Endodermal cell (in vitro differentiated cells): Measurements from ENCODE around the gene HMOX2. TPM values are rescaled to one million over a fixed set of nuclear protein-coding genes. Genes with fewer than 3 reads are reported as not detected.

Source experiments
- DNase-seq: peaks from one replicate; pipeline ENCODE4 v3.0.0-alpha.2; 2017
- H3K27ac ChIP-seq: 2 replicates; pipeline ENCODE4 v1.5.1; 2013; ENCODE audit warnings: mild to moderate bottlenecking, low read depth, low read length, moderate library complexity
- H3K27me3 ChIP-seq: 2 replicates; pipeline ENCODE4 v1.6.1; 2013; ENCODE audit warnings: mild to moderate bottlenecking, low read length, moderate library complexity; ENCODE audit not compliant: insufficient read depth, control insufficient read depth, poor library complexity, severe bottlenecking
- H3K36me3 ChIP-seq: 2 replicates; pipeline ENCODE4 v1.7.0; 2013; ENCODE audit warnings: mild to moderate bottlenecking, low read length, moderate library complexity; ENCODE audit not compliant: control insufficient read depth, insufficient read depth
- H3K4me1 ChIP-seq: one replicate; pipeline ENCODE4 v1.7.0; 2013; ENCODE audit warnings: low read length; ENCODE audit not compliant: control insufficient read depth, insufficient read depth
- H3K4me3 ChIP-seq: 2 replicates; pipeline ENCODE4 v1.5.1; 2013; ENCODE audit warnings: mild to moderate bottlenecking, low read length, moderate library complexity
- H3K9ac ChIP-seq: 2 replicates; pipeline ENCODE4 v1.6.1; 2013; ENCODE audit warnings: mild to moderate bottlenecking, low read length, moderate library complexity; ENCODE audit not compliant: poor library complexity, severe bottlenecking; ENCODE audit errors: extremely low read depth
- H3K9me3 ChIP-seq: 2 replicates; pipeline ENCODE4 v1.6.1; 2013; ENCODE audit warnings: mild to moderate bottlenecking, low read length, moderate library complexity; ENCODE audit not compliant: control insufficient read depth
- H3K27ac Mint-ChIP-seq: 2 replicates; pipeline ENCODE4 v1.8.0; 2020; ENCODE audit warnings: mixed read lengths
- H3K27me3 Mint-ChIP-seq: 2 replicates; pipeline ENCODE4 v1.8.0; 2021; ENCODE audit warnings: mild to moderate bottlenecking, mixed read lengths; ENCODE audit not compliant: insufficient read depth
- H3K36me3 Mint-ChIP-seq: 2 replicates; pipeline ENCODE4 v1.8.0; 2020; ENCODE audit warnings: low read depth, mixed read lengths
- H3K4me1 Mint-ChIP-seq: 2 replicates; pipeline ENCODE4 v1.8.0; 2020; ENCODE audit warnings: mixed read lengths
- H3K4me3 Mint-ChIP-seq: 2 replicates; pipeline ENCODE4 v1.8.0; 2020; ENCODE audit warnings: mild to moderate bottlenecking, moderate library complexity, mixed read lengths
- H3K9me3 Mint-ChIP-seq: 2 replicates; pipeline ENCODE4 v1.8.0; 2020; ENCODE audit warnings: mild to moderate bottlenecking, mixed read lengths
- WGBS, 2 experiments: methylation state at CpG; one replicate each; pipeline versions ENCODE4 v1.1.5 to v1.1.7; 2013; ENCODE audit warnings: missing lambda C conversion rate in 2 of 2, mixed read lengths in 1 of 2; ENCODE audit not compliant: insufficient coverage in 1 of 2, insufficient read length in 1 of 2; 5-methylcytosine and 5-hydroxymethylcytosine counted together
- total RNA-seq, 2 donors: library from RNA; stranded (reverse); fragmentation: NEBNext Ultra II Directional in 1 of 2; extraction: Animal tissue kit (Norgen Biotek cat#: 25700) in 1 of 2; gene quantifications; 2 replicates in 1 of 2; 3 replicates in 1 of 2; pipeline ENCODE4 v1.2.1, GENCODE V29; 2021
- TF ChIP-seq, protein P1 (sequence below): fragments of 200-600 bp; sonication (generic); conservative IDR thresholded peaks from 2 replicates; pipeline ENCODE4 v1.5.0; 2021; ENCODE audit warnings: antibody characterized with exemption, mild to moderate bottlenecking

HMOX2 gene
- total RNA-seq, 2 donors from 2014 or later: 26.3 to 27.7 TPM

DNA sequence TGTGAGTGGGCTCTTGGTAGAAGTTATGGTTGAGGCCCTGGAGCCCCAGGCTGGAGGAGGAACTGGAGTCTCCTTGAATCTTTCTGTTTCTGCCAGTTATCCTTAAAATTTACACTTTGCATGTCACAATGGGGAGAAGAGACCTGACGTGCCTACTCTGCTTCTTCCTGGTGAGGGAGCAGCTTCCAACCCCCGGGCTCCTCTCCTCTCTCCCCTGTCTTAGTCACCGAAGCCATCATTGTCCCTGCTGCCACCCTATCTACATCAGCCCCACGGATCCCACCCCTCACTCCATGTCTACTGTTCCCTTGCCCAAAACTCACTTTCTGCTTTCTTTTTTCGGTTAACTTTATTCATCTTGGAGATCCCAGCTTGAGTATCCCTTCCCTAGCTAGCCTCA is 32.9 kb upstream of the HMOX2 start:
- Mint-ChIP-seq H3K4me1 (no peaks in the 10 kb centered on the region), H3K27ac (peak overlapping the region; percentile 26), H3K4me3 (no peak overlapping the region), H3K9me3 (no peaks in the 10 kb centered on the region), H3K36me3 (peaks cover 77% of the 10 kb centered on the region), H3K27me3 (no peaks in the 10 kb centered on the region)
- peaks cover 80% of the 10 kb centered on the region for H3K36me3 ChIP-seq
- no peak overlapping the region for H3K4me3 ChIP-seq
- WGBS, 2 experiments: 69 to 74% methylated on average over 4 to 5 of the region's 5 CpGs
- no peak overlapping the region for H3K27ac ChIP-seq
- H3K27me3 ChIP-seq: no peaks in the 10 kb centered on the region
- H3K9me3 ChIP-seq: no peaks in the 10 kb centered on the region
- no peak overlapping the region for H3K9ac ChIP-seq
- TF ChIP-seq, protein P1, sequence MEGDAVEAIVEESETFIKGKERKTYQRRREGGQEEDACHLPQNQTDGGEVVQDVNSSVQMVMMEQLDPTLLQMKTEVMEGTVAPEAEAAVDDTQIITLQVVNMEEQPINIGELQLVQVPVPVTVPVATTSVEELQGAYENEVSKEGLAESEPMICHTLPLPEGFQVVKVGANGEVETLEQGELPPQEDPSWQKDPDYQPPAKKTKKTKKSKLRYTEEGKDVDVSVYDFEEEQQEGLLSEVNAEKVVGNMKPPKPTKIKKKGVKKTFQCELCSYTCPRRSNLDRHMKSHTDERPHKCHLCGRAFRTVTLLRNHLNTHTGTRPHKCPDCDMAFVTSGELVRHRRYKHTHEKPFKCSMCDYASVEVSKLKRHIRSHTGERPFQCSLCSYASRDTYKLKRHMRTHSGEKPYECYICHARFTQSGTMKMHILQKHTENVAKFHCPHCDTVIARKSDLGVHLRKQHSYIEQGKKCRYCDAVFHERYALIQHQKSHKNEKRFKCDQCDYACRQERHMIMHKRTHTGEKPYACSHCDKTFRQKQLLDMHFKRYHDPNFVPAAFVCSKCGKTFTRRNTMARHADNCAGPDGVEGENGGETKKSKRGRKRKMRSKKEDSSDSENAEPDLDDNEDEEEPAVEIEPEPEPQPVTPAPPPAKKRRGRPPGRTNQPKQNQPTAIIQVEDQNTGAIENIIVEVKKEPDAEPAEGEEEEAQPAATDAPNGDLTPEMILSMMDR: no peak
- no peaks in the 10 kb centered on the region for H3K4me1 ChIP-seq
- no peak for DNase-seq

DNA sequence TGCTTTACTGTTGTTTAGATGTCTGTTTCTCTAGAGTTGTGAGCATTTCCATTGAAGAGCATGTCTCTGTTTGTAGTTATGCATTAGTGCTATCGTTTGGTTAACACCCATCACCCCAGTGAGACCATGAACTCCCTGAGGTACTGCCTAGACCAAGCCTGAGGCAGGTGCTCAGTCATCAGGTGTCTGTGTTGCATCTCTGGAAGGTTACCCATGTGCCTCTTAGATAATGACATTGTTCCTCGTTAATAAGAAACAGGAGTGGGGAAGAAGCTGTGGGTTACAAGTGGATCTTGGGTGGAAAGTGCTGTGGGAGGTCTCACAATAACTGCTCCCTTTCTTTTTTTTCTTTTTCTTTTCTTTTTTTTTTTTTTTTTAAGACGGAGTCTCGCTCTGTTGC is 32.2 kb upstream of the HMOX2 start:
- Histone ChIP-seq H3K9me3 (no peaks in the 10 kb centered on the region), H3K9ac (no peak overlapping the region), H3K4me3 (no peak overlapping the region), H3K27ac (no peak overlapping the region), H3K36me3 (peaks cover 78% of the 10 kb centered on the region), H3K4me1 (no peaks in the 10 kb centered on the region), H3K27me3 (no peaks in the 10 kb centered on the region)
- Mint-ChIP-seq H3K4me1 (no peaks in the 10 kb centered on the region), H3K4me3 (no peak overlapping the region), H3K36me3 (peaks cover 78% of the 10 kb centered on the region), H3K27me3 (no peaks in the 10 kb centered on the region), H3K27ac (no peak overlapping the region), H3K9me3 (no peaks in the 10 kb centered on the region)
- no peak for DNase-seq
- TF ChIP-seq, protein P1: no peak
- WGBS, 2 experiments: 97% methylated on average over 4 of the region's 4 CpGs; no CpG with 5 or more reads in 1 of the 2 experiments

DNA sequence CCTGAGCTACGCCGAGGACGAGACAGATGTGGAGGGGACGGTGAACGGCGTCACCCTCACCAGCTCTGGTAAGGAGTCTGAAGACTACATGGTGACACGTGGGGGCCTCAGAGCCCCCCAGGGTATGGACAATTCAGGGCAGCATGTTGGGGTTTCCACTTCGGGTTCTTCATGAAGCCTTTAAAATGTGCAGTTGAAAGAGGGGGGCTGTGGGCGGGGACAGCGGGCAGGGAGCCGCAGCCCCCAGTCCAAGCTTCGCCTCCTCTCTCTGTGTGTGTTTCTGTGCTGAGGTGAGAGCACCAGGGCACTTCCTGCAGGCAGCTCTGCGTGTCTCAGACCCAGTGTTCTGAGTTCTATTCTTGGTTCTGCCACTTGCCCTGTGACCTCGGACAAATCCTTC is 25.8 kb upstream of the HMOX2 start:
- no peak for DNase-seq
- H3K4me1 ChIP-seq: no peaks in the 10 kb centered on the region
- 95 to 99% methylated on average over 11 to 14 of the region's 14 CpGs for WGBS, 2 experiments
- H3K9me3 ChIP-seq: no peaks in the 10 kb centered on the region
- no peak overlapping the region for H3K9ac ChIP-seq
- peaks cover 68% of the 10 kb centered on the region for H3K36me3 ChIP-seq
- H3K36me3 Mint-ChIP-seq: peaks cover 60% of the 10 kb centered on the region
- no peak overlapping the region for H3K4me3 Mint-ChIP-seq
- no peaks in the 10 kb centered on the region for H3K27me3 Mint-ChIP-seq
- TF ChIP-seq, protein P1: no peak
- no peak overlapping the region for H3K4me3 ChIP-seq
- H3K9me3 Mint-ChIP-seq: no peaks in the 10 kb centered on the region
- peak overlapping the region; percentile 21 for H3K27ac Mint-ChIP-seq
- H3K27ac ChIP-seq: no peak overlapping the region
- H3K27me3 ChIP-seq: no peaks in the 10 kb centered on the region
- no peaks in the 10 kb centered on the region for H3K4me1 Mint-ChIP-seq
